Dendritic cell treated with granulocyte-macrophage colony-stimulating factor and Interleukin-4, amounts not matched to agents 40 ng/mL and 50 ng/mL, for 4 days (primary cell): ENCODE data around the gene PFDN1.

Experiments used
- H3K27ac Mint-ChIP-seq: one replicate; pipeline ENCODE4 v1.8.0; 2022; ENCODE audit warnings: mild to moderate bottlenecking, mixed read lengths
- H3K27me3 Mint-ChIP-seq: one replicate; pipeline ENCODE4 v1.8.0; 2022; ENCODE audit warnings: mild to moderate bottlenecking, mixed read lengths
- H3K36me3 Mint-ChIP-seq: one replicate; pipeline ENCODE4 v1.8.0; 2022; ENCODE audit warnings: low read depth, mixed read lengths
- H3K4me1 Mint-ChIP-seq: one replicate; pipeline ENCODE4 v1.8.0; 2022; ENCODE audit warnings: low read depth, mixed read lengths
- H3K4me3 Mint-ChIP-seq: one replicate; pipeline ENCODE4 v1.8.0; 2022; ENCODE audit warnings: mild to moderate bottlenecking, moderate library complexity, mixed read lengths
- H3K9me3 Mint-ChIP-seq: one replicate; pipeline ENCODE4 v1.8.0; 2022; ENCODE audit warnings: mixed read lengths
- intact Hi-C: fragments of 100-400 bp; cut with micrococcal nuclease; formaldehyde crosslinking; loops from one replicate; pipeline ENCODE4 v1.15.0; 2022

PFDN1 gene

DNA sequence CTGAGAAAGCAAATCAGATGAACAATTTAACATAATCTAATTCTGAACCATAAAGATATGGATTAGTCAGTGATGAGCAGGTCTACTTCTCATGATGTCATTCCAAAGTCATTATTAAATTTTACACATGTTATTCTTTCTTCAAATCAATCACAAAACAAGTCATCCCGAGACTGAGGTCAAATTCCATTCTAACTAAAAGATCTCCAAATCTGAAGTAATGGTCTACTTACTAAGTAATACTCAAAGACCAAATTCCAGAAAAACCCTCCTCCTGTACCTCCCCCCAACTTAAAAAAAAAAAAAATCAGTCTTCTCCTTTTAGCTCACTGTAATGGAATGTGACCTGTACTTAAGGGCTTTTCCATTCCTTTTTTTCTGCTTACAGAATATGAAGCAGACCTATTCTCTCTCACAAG lies 4.7 kb downstream of the PFDN1 start:
- H3K9me3 Mint-ChIP-seq = no peaks in the 10 kb centered on the region
- H3K4me1 Mint-ChIP-seq = peaks cover 16% of the 10 kb centered on the region
- H3K27ac Mint-ChIP-seq = no peak overlapping the region
- intact Hi-C loops = no loop called here
- no peak overlapping the region for H3K4me3 Mint-ChIP-seq
- H3K27me3 Mint-ChIP-seq = no peaks in the 10 kb centered on the region
- peaks cover 44% of the 10 kb centered on the region for H3K36me3 Mint-ChIP-seq

DNA sequence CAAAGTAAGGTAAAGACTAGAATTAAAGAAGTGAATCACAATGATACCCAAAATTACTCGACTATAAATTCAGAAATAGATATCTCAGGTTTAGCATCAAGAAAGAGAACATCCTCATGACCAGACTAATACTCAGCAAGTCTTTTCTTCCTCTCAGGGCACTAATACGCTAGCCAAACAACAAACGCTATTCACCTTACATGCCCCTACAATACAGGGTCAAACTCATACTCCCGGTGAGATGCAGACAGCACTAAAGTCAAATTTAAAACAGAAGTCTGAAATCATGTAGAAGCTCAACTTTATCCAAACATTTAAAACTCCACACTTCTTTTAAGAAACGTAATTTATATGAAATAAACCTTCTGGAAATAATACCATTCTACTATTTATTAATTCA lies 5.6 kb downstream of the PFDN1 start:
- Mint-ChIP-seq H3K9me3 (no peaks in the 10 kb centered on the region), H3K4me1 (peaks cover 12% of the 10 kb centered on the region), H3K4me3 (no peak overlapping the region), H3K27me3 (no peaks in the 10 kb centered on the region), H3K27ac (no peak overlapping the region), H3K36me3 (peaks cover 36% of the 10 kb centered on the region)
- intact Hi-C loops = no loop called here

DNA sequence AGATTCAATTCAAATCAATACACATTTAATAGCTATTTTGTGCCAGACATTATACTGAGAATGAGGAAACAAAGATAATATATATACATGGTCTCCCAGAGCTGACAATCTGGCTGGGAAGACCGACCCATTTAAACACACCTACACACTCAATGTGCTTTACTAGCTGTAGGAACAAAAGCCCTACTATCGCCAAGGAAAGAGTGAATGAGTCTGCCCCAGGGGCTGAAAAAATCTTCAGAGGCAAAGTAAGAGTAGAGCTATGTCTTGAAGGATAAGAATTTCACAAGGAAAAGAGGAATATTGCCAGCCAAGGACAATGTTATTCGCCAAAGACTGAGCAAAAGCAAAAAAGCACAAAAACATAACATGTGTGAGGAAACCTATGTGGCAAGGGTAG lies 6.6 kb downstream of the PFDN1 start:
- H3K4me3 Mint-ChIP-seq = no peak overlapping the region
- H3K4me1 Mint-ChIP-seq = peaks cover 4% of the 10 kb centered on the region
- no peak overlapping the region for H3K27ac Mint-ChIP-seq
- H3K27me3 Mint-ChIP-seq = no peaks in the 10 kb centered on the region
- no peaks in the 10 kb centered on the region for H3K9me3 Mint-ChIP-seq
- intact Hi-C loops = no loop called here
- peaks cover 40% of the 10 kb centered on the region for H3K36me3 Mint-ChIP-seq

DNA sequence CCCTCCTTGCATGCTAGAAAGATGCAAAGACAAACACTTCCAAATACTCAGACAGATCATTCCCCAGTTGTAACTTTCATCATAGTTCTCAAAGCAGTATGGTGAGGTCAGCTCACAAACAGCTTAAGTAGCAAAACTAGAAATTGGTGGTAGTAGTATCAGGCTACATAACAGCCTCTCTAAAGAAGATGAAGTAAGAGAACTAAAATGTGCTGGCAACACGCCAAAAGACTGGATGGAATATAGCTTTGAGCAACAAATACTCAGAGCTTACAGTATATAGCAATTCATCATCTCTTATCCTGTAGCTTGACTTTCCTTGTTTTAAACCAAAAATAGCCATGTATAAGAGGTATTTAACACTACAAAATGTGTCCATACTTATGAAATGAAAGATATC lies 7.5 kb downstream of the PFDN1 start:
- Mint-ChIP-seq H3K27me3 (no peaks in the 10 kb centered on the region), H3K27ac (no peak overlapping the region), H3K4me3 (no peak overlapping the region), H3K36me3 (peaks cover 40% of the 10 kb centered on the region), H3K9me3 (no peaks in the 10 kb centered on the region), H3K4me1 (peaks cover 4% of the 10 kb centered on the region)
- intact Hi-C loops = no loop called here

DNA sequence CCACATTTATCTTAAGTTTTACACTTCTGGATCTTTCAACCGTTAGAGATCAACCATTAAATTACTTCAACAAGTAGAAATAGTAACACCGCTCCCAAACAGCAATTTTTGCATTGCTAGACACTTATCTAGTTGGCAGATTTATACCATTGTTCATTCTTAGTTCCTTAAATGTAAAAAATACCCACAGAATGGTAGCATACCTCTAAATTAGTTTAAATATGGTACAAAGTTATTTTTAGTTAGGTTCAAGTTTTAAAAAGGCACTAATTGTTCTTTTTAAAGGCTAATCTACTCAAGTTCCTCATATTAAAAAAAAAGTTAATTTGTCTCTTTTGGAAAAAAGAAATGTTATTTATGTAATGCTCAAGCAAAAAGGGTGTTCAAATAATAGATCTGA lies 8.1 kb downstream of the PFDN1 start:
- Mint-ChIP-seq H3K9me3 (no peaks in the 10 kb centered on the region), H3K27me3 (no peaks in the 10 kb centered on the region), H3K4me1 (peaks cover 7% of the 10 kb centered on the region), H3K36me3 (peaks cover 34% of the 10 kb centered on the region), H3K27ac (no peak overlapping the region), H3K4me3 (no peak overlapping the region)
- intact Hi-C loops = no loop called here

DNA sequence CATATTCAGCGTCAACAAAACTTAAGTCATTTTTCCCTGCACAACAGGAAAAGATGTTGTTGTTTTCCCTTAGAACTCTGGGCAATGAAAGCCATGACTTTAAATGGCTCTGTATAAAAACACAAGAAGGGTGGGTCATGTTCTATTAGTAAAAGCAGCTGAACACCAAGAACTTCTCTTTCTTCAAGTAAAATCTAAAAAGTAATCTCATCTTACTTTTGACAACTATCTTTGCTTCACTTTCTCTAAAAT lies 9.1 kb downstream of the PFDN1 start:
- no peaks in the 10 kb centered on the region for H3K9me3 Mint-ChIP-seq

DNA sequence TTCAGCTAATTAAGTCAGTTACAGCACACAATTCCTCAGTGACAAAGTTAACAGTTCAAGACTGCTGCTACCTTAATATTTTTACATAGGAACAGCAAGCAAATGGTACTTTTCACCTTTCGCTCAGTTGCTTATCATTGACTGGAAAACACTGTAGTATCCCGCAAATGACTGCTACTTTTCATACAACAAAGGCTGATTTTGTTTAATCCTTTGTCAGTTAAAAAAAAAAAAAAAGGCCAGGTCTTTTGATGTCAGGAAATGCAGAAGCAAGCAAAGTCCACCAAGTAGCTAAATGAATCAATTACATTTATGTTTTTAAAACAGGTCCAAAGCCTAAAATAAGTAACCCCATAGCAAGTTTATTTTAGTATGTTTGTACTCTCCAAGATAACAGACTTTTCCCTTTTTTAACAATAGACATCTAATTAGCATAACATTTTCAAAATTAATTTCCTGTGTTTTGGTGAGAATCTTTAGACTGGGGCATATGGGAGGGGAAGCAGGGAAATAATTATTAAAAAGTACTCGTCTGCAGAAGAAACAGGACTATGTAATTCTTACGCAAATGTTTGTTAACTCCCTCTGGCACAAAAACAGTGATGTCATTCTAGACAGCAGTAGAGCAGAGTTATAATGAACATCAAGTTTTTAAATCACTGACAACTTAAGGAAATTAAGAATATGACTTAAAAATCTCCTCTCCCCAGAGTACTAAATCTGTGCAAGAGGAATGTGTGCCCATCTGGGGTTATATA lies 9.6 kb downstream of the PFDN1 start:
- peaks cover 12% of the 10 kb centered on the region for H3K4me1 Mint-ChIP-seq
- H3K36me3 Mint-ChIP-seq = peaks cover 22% of the 10 kb centered on the region
- H3K4me3 Mint-ChIP-seq = no peak overlapping the region
- no peaks in the 10 kb centered on the region for H3K9me3 Mint-ChIP-seq
- no peaks in the 10 kb centered on the region for H3K27me3 Mint-ChIP-seq
- intact Hi-C loops = no loop called here
- H3K27ac Mint-ChIP-seq = no peak overlapping the region

More for the DNA sequence above, 9.1 kb downstream of the PFDN1 start:
- Mint-ChIP-seq H3K4me3 (no peak overlapping the region), H3K36me3 (peaks cover 24% of the 10 kb centered on the region), H3K27me3 (no peaks in the 10 kb centered on the region), H3K27ac (no peak overlapping the region), H3K4me1 (peaks cover 13% of the 10 kb centered on the region)
- intact Hi-C loops = no loop called here

DNA sequence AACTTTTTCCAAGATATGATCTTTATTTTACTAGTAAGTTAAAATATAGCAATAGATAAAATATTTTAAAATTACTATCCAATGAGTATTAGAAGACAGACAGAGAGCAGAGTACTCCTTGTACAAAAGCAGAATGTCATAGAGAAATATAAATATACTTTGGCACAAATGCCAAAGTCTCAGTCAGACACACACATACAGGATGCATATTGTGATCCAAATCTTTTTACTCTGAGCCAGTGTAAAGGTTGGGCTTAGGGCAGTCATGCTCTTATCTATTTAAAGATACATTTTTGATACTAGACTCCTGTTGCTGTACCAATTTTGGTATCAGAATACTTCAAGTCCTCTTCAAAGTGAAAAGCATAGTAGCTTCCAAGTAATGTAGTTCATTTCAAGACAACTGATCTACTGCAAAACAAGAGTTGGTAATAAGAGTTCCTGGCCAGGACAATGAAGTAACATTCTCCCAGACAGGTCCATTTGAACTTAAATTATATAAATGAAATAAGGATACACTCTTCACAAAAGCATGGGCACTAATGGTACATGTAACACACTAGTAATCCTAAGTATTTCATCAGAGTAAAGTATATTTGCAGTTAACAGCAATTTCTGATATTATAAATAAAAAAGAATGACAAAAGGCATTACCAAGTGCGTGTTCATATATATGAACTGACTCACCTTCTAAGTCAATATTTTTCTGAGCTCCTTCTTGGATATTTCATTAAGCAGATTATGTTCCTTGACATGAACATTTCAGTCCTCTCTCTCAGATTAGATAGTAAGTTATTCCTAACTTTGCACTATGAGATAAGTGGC lies 10.5 kb downstream of the PFDN1 start:
- H3K4me3 Mint-ChIP-seq = no peak overlapping the region
- H3K4me1 Mint-ChIP-seq = peaks cover 12% of the 10 kb centered on the region
- intact Hi-C loops = no loop called here

DNA sequence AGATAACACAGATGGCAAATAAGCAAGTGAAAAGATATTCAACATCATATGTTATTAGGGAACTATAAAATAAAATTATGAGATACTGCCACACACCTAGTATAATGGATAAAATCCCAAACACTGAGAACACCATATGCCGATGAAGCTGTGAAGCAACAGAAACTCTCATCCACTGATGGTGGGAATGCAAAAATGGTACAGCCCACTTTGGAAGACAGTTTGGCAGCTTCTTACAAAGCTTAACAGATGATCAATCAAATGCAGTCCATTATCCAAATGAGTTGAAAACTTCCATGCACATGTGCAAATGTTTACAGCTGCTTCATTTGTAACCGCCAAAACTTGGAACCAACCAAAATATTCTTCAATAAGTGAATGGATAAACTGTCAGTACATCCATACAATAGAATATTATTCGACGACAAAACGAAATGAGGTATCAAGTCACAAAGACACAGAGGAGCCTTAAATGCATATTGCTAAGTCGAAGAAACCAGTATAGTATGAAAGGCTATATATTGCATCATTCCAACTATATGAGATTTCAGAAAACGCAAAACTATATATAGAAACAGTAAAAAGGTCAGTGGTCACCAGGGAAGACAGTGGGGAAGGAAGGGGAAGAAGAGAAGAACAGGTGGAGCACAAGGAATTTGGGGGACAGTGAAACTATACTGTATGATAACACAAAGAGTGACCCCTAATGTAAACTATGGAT lies 14.9 kb downstream of the PFDN1 start:
- no peak overlapping the region for H3K27ac Mint-ChIP-seq
- intact Hi-C loops = no loop called here
- no peak overlapping the region for H3K4me3 Mint-ChIP-seq
- peaks cover 6% of the 10 kb centered on the region for H3K36me3 Mint-ChIP-seq
- no peaks in the 10 kb centered on the region for H3K9me3 Mint-ChIP-seq
- H3K27me3 Mint-ChIP-seq = no peaks in the 10 kb centered on the region
- H3K4me1 Mint-ChIP-seq = peaks cover 32% of the 10 kb centered on the region

More for the DNA sequence above, 10.5 kb downstream of the PFDN1 start:
- Mint-ChIP-seq H3K36me3 (peaks cover 18% of the 10 kb centered on the region), H3K9me3 (no peaks in the 10 kb centered on the region), H3K27ac (no peak overlapping the region), H3K27me3 (no peaks in the 10 kb centered on the region)

DNA sequence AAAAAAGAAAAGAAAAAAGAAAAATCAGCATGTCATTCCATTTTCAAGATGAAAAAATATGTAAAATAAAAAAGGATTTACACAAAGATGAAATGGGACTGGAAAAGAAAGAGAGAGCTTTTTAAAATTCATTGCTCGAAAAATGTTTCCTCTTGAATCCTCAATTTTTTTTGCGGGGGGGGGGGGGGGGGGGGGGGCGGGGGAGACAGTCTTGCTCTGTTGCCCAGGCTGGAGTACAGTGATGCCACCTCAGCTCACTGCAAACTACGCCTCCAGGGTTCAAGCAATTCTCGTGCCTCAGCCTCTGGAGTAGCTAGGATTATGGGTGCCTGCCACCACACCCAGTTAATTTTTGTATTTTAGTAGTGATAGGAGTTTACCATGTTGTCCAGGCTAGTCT lies 16.5 kb downstream of the PFDN1 start:
- Mint-ChIP-seq H3K9me3 (no peaks in the 10 kb centered on the region), H3K36me3 (peaks cover 3% of the 10 kb centered on the region), H3K27ac (no peak overlapping the region), H3K4me1 (peaks cover 32% of the 10 kb centered on the region), H3K27me3 (no peaks in the 10 kb centered on the region), H3K4me3 (no peak overlapping the region)
- intact Hi-C loops = no loop called here

DNA sequence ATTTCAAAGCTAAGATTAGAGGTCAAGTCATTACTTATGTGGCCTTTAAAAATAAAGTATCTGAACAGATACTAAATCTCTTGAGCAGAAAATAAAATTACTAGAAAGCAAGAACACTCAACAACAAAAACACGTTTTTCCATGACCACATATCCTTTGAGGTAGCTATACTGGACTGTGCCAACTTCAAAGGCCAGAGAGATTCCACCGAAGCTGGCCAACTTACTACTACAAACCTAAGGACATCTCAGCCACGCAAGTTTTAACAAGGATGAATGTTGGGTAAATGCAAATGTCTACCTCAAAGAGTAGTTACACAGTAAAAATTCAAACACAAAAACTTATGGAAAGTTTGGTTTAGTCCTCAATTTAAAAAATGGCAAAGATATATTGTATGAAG lies 18.9 kb downstream of the PFDN1 start:
- no peak overlapping the region for H3K27ac Mint-ChIP-seq
- H3K4me3 Mint-ChIP-seq = no peak overlapping the region
- peaks cover 24% of the 10 kb centered on the region for H3K4me1 Mint-ChIP-seq
- H3K27me3 Mint-ChIP-seq = no peaks in the 10 kb centered on the region
- intact Hi-C loops = loop anchor here (5.0 kb wide), 1 partner anchor 37 kb away; no protein-coding TSS in a partner anchor
- H3K36me3 Mint-ChIP-seq = no peaks in the 10 kb centered on the region
- H3K9me3 Mint-ChIP-seq = no peaks in the 10 kb centered on the region

DNA sequence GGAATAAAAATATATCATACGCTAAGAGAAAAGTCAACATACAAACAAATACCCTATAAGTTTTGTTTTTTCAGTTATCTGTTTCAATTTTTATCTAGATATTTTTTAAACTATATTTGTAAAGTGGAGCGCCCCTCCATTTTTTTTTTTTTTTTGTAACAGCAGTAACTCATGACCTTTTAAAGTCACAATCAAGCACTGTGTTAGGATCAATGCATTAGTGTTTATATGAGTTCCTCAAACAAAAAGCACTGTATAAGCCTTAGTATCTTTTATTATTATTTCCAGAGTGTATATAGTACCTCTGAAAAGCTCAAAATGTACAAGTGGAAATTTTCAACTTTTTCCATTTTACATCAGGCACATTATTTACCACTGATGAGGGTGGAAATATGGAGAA lies 20.6 kb downstream of the PFDN1 start:
- intact Hi-C loops = loop anchor here (5.0 kb wide), 1 partner anchor 35 kb away; no protein-coding TSS in a partner anchor
- peaks cover 24% of the 10 kb centered on the region for H3K4me1 Mint-ChIP-seq
- no peak overlapping the region for H3K27ac Mint-ChIP-seq

DNA sequence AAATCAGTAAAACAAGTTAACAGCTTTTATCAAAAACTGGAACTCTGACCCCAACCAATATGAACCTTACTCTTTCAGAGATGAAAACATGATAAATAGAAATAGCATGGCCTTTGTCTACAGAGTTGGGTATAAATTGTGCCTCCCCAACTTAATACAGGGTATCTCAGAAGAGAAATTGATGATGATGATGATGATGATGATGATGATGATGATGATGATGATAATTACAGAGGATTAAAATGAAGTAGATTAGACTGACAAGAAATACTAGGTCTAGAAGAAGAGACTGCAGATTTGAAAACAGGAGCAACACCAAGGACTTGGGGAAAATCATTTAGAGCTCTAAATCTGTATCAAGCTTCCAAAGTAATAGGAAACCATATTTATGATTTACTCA lies 27.1 kb downstream of the PFDN1 start:
- peaks cover 23% of the 10 kb centered on the region for H3K36me3 Mint-ChIP-seq
- H3K4me3 Mint-ChIP-seq = no peak overlapping the region
- H3K9me3 Mint-ChIP-seq = no peaks in the 10 kb centered on the region
- intact Hi-C loops = no loop called here
- no peaks in the 10 kb centered on the region for H3K27me3 Mint-ChIP-seq
- no peak overlapping the region for H3K27ac Mint-ChIP-seq
- peaks cover 37% of the 10 kb centered on the region for H3K4me1 Mint-ChIP-seq

More for the DNA sequence above, 20.6 kb downstream of the PFDN1 start:
- Mint-ChIP-seq H3K9me3 (no peaks in the 10 kb centered on the region), H3K27me3 (no peaks in the 10 kb centered on the region), H3K36me3 (peaks cover 14% of the 10 kb centered on the region), H3K4me3 (no peak overlapping the region)

DNA sequence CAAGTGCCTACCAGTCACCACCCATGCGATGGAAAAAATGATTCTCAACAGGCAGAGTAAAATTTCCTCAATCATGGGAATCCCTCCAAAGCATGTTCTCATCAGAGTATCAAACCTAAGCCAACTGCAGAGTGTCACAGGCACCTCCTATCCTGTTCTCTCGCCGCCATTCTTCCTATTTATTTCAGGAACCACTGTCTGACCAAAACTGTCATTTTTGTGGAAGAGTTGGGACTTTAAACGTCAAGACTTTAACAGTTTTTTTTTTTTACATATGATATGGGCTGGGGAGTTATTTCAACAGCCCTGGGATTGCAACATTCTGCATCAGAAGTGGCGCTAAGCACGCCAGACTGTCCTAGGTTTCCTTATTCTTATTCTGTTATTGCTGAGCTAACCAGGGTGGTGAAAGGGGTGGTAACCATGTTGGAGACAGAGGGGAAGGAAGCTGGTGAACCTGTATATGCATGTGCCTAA lies 29.5 kb downstream of the PFDN1 start:
- Mint-ChIP-seq H3K9me3 (no peaks in the 10 kb centered on the region), H3K27me3 (no peaks in the 10 kb centered on the region), H3K27ac (peak overlapping the region; percentile 50), H3K36me3 (peaks cover 18% of the 10 kb centered on the region), H3K4me1 (peaks cover 33% of the 10 kb centered on the region), H3K4me3 (peak overlapping the region; percentile 11)
- intact Hi-C loops = no loop called here
